ENCODE data around the gene PPRC1.

The PPRC1 gene

DNA sequence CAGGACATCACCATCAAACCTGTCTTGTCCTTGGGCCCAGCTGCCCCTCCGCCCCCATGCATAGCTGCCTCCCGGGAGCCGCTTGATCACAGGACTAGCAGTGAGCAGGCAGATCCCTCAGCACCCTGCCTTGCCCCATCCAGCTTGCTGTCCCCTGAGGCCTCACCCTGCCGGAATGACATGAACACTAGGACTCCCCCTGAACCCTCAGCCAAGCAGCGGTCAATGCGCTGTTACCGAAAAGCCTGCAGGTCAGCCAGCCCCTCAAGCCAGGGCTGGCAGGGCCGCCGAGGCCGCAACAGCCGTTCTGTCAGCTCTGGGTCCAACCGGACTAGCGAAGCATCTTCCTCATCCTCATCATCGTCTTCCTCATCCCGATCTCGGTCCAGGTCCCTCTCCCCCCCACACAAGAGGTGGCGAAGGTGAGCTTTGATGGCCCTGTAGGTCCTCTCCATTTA is 14.2 kb downstream of the PPRC1 start:
- DNase-seq (ENCODE audit: low read depth) = no peak

GRCh38 chr10:102147561-102147960 is 14.7 kb downstream of the PPRC1 start:
- no peak for DNase-seq (ENCODE audit: low read depth)

DNA sequence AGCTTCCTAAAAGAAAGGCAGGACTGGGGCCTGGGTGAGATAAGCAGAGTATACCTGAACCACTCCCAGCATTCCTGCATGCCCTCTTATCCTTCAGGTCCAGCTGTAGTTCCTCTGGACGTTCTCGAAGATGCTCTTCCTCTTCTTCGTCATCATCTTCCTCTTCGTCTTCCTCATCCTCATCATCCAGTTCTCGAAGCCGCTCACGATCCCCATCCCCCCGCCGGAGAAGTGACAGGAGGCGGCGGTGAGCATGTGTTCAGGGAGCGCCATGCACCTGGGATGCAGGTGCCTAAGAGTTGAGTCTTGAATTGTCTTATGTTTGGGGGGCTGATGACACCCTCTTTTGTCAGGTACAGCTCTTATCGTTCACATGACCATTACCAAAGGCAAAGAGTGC is 15.4 kb downstream of the PPRC1 start:
- no peak for DNase-seq (ENCODE audit: low read depth)

- DNase-seq (ENCODE audit: low read depth) = no peak
Measured at GRCh38 chr10:102150970-102151773, 18.3 kb downstream of the PPRC1 start.

GRCh38 chr10:102151774-102152544 is 19.1 kb downstream of the PPRC1 start, which contains the start of gene NOLC1:
NOLC1 (plus strand) TSS chr10:102152389; CDS start chr10:102152411, 22 bp downstream.
- DNase-seq (ENCODE audit: low read depth) = peak; percentile 98

DNA sequence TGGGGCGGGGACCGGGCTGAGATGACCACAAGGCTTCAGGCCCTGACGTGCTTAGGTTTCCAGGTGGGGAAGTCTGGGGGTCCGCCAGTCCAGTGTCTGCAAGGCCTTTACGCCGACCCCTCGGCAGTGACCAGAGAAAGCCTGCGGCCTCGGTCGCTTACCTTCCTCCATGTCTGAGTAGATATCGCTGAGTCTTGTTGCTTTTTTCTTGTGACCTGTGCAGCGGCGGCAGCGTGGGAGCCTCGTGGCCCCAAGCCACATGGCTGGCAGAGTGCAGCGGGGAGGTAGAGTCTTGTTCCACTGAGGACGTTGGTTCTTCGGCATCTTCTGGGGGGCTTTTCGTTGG is 19.7 kb downstream of the PPRC1 start:
- no peak for DNase-seq (ENCODE audit: low read depth)

- DNase-seq (ENCODE audit: low read depth) = no peak
Measured at GRCh38 chr10:102153093-102153620, 20.3 kb downstream of the PPRC1 start.

- no peak for DNase-seq (ENCODE audit: low read depth)
Measured at GRCh38 chr10:102154466-102155116, 21.8 kb downstream of the PPRC1 start.

DNA sequence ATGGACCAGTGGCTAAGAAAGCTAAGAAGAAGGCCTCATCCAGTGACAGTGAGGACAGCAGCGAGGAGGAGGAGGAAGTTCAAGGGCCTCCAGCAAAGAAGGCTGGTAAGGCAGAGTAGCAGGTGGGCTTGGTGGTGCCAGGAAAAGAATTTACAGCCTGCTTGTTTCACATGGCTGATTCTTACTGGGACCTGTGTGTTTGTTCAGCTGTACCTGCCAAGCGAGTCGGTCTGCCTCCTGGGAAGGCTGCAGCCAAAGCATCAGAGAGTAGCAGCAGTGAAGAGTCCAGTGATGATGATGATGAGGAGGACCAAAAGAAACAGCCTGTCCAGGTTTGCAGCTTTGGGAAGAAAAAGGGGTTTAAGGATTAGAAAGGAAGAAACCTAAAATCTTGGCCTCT is 24.4 kb downstream of the PPRC1 start:
- no peak for DNase-seq (ENCODE audit: low read depth)

GRCh38 chr10:102159051-102159597 is 26.3 kb downstream of the PPRC1 start:
- no peak for DNase-seq (ENCODE audit: low read depth)

DNA sequence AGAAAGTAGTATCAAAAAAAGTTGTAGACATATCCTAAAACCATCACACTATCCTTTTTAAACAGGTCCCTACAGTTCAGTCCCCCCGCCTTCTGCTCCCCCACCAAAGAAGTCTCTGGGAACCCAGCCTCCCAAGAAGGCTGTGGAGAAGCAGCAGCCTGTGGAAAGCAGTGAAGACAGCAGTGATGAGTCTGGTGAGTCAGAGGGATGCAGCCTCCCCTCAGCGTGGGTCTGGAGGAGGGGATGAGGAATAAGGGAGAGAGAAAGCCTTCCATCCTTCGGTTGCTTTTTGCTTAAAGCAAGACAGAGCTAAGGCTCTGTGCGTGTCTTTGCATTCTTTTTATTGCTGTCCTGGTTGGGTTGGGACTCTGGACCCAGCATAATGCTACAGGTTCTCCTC is 27.0 kb downstream of the PPRC1 start:
- DNase-seq (ENCODE audit: low read depth) = no peak

DNA sequence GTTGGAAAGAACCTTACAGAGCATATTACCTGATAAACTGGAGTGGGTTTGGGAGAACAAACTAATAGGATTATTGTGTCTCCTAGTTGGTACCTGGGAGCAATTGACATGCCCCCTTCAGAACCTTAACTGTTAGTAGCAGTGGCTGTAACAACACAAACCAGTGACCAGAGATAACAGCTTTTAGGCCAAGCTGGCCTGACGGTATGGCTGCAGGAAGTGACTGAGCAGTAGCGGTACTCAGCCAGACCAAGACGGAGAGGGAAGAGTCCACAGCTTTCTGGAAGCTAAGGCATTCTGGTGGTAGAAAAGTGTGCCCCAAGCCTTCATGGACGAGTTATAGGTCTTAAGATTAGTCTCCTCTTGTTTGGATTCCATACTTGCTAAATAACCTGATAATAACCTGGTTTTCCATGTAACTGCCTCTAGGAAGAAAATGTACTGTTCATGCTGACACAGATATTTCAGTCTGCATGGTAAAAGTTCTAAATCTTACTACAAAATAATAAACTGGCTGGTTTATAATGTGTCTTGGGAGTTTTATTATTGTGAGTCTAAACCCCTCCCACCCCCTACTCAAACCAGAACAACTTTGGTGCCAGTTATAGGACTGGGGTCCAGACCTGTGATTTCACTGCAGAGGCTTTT is 30.6 kb downstream of the PPRC1 start:
- DNase-seq (ENCODE audit: low read depth) = no peak

- peak; percentile 44 for DNase-seq (ENCODE audit: low read depth)
Measured at GRCh38 chr10:102167861-102168260, 35.0 kb downstream of the PPRC1 start.

DNA sequence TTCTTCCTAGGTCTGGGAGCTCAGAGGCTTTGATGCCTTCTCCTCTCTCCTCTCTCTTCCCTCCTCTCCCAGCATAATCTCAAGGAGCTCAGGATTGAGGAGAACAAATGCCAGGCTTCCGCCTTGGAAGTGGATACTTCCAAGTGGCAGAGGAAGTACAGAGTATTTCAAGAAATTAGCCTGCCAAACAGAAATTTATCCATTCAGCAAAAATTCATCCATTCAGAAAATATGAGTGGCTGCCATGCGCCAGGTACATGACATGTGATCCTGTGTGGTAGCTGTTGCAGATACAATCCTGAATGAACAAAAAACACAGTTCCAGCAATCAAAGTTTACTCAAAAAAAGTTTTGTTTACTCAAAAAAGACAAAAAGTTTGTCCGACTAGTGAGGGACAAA is 37.8 kb downstream of the PPRC1 start:
- DNase-seq (ENCODE audit: low read depth) = no peak

DNA sequence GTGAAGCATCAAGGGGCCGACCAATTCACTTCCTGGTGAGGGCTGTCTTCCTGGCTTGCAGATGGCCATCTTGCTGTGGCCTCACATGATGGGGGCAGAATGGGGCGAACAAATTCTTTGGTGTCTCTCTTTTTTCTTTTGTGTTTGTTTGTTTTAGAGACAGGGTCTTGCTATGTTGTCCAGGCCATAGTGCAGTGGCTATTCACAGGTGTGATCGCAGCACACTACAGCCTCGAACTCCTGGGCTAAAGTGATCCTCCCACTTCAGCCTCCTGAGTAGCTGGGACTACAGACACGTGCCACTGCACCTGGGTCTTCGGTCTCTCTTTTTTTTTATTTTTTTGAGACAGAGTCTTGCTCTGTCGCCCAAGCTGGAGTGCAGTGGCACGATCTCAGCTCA is 39.4 kb downstream of the PPRC1 start:
- no peak for DNase-seq (ENCODE audit: low read depth)

DNA sequence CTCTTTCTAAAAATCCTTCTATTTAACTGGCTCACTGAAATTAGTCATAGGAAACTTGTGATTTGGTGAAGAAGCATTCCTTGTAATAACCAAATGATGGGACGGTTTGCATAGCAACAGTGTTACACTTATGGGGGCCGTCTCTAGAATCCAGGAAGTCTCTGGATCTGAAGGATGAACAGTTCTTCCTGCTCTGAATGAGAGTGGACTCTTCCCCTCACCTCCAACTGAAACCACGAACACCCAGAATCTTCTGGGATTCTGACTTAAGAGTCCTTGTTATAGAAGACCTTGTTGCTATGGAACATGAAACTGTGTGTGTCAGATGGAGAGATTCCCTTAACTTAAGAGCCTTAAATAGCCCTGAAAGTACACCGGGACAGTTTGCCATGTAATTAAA is 42.6 kb downstream of the PPRC1 start:
- no peak for DNase-seq (ENCODE audit: low read depth)

- DNase-seq (ENCODE audit: low read depth) = no peak
Measured at GRCh38 chr10:102184606-102185005, 51.8 kb downstream of the PPRC1 start.

DNA sequence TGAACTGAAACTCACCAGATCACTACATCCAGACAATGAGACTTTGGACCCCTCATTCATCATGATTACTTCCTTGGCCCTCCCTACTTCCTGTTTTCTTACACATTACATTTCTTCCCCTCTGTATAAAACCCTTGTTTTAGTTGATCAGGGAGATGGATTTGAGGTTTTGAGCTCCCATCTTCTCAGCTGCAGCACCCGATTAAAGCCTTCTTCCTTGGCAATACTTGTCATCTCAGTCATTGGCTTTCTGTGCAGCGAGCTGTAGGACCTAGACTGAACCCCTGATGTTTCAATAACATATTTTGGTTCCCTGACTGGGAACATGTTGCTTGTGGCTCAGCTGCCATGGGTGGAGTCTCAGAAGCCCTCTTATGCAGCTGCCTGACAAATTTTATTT is 52.4 kb downstream of the PPRC1 start:
- DNase-seq (ENCODE audit: low read depth) = no peak

GRCh38 chr10:102185811-102186527 is 53.1 kb downstream of the PPRC1 start:
- no peak for DNase-seq (ENCODE audit: low read depth)

DNA sequence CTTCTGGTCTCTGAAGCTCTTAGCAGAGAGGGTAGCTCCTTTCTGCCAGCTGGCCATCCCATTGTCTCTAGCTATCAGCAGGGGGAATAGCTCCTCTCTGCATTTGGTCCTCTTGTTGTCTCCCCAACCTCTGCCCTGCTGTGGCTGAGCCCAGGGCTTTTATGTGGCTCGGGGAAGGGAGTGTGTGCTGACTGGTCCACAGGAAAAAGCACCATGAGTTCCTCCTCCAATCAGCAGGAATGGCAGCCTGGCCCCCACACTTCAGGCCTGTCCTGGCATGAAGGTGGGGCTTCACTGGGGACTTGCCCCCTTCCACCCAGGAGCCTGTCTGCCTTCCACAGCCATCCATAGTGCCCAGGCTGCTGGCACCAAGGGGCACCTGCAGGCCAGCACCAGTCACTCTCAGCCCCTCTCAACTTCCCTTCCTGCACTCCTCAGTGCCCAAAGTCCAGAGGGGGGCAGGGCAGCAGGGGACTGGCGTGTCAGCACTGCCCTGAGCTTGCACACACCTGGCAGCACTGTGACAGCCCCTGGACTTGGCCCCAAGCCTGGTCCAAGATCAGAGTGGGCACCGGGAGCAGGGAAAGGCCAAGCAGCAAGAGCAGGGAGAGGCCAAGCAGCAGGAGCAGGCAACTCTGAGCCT is 55.6 kb downstream of the PPRC1 start:
- no peak for DNase-seq (ENCODE audit: low read depth)
